ENCODE data around the gene PHKA1.

PHKA1 gene

GRCh38 chrX:72630185-72630584 is 83.9 kb downstream of the PHKA1 start:
- H3K4me3 ChIP-seq (ENCODE audit: low read length): no peak overlapping the region
- no peak for TF ChIP-seq CTCF (conservative IDR thresholded peaks at IDR 0.05; ENCODE audit: low read length)
- DNase-seq (ENCODE audit: low read depth): no peak

- TF ChIP-seq CTCF (conservative IDR thresholded peaks at IDR 0.05; ENCODE audit: low read length): no peak
- no peak overlapping the region for H3K4me3 ChIP-seq (ENCODE audit: low read length)
- no peak for DNase-seq (ENCODE audit: low read depth)
These were observed 89.9 kb downstream of the PHKA1 start for GRCh38 chrX:72624194-72624593.

GRCh38 chrX:72621625-72622485 is 92.3 kb downstream of the PHKA1 start:
- DNase-seq (ENCODE audit: low read depth): peak; percentile 3
- no peak for TF ChIP-seq CTCF (conservative IDR thresholded peaks at IDR 0.05; ENCODE audit: low read length)

GRCh38 chrX:72621163-72621562 is 92.9 kb downstream of the PHKA1 start:
- DNase-seq (ENCODE audit: low read depth): no peak
- TF ChIP-seq CTCF (conservative IDR thresholded peaks at IDR 0.05; ENCODE audit: low read length): no peak
- H3K4me3 ChIP-seq (ENCODE audit: low read length): no peak overlapping the region

More at GRCh38 chrX:72621625-72622485, 92.3 kb downstream of the PHKA1 start:
- H3K4me3 ChIP-seq (ENCODE audit: low read length): no peak overlapping the region

GRCh38 chrX:72620550-72621145 is 93.5 kb downstream of the PHKA1 start:
- DNase-seq (ENCODE audit: low read depth): peak; percentile 58
- no peak for TF ChIP-seq CTCF (conservative IDR thresholded peaks at IDR 0.05; ENCODE audit: low read length)
- H3K4me3 ChIP-seq (ENCODE audit: low read length): no peak overlapping the region

GRCh38 chrX:72609313-72609712 is 104.8 kb downstream of the PHKA1 start:
- H3K4me3 ChIP-seq (ENCODE audit: low read length): no peak overlapping the region
- DNase-seq (ENCODE audit: low read depth): no peak
- TF ChIP-seq CTCF (conservative IDR thresholded peaks at IDR 0.05; ENCODE audit: low read length): no peak; the same call in 1 of the 2 replicates

GRCh38 chrX:72604705-72605104 is 109.4 kb downstream of the PHKA1 start:
- DNase-seq (ENCODE audit: low read depth): no peak
- no peak for TF ChIP-seq CTCF (conservative IDR thresholded peaks at IDR 0.05; ENCODE audit: low read length)
- H3K4me3 ChIP-seq (ENCODE audit: low read length): no peak overlapping the region

All from AG10803 (cell line).